GM12878 (cell line): ENCODE data around the gene KCNN3. TPM values are rescaled to one million over a fixed set of nuclear protein-coding genes. Genes with fewer than 3 reads are reported as not detected.

Experiments used
- ATAC-seq: fragments of 200-7000 bp; cut with Tn5 transposase; 3 replicates; pipeline ENCODE4 v1.9.1; 2020; ENCODE audit warnings: mild to moderate bottlenecking, moderate library complexity
- BruUV-seq: library from RNA; stranded (reverse); fragments of 400-500 nt; replicated peaks from 2 replicates; lab custom pipeline; 2021; lab: Mats Ljungman, UMichigan
- CTCF ChIA-PET: fragments of 300-600 bp; sonication (Branson Sonifier 250); formaldehyde crosslinking; extraction: SDS; loops from one replicate; lab custom pipeline; 2021; ENCODE audit warnings: inconsistent platforms; lab: Yijun Ruan, JAX
- POLR2A ChIA-PET: fragments of 350-600 bp; formaldehyde crosslinking; extraction: SDS; loops from one replicate; lab custom pipeline; 2021; ENCODE audit warnings: inconsistent platforms; lab: Charles Lee
- RAD21 ChIA-PET: fragments of 300-600 bp; sonication (Branson Sonifier 250); formaldehyde crosslinking; loops from one replicate; lab custom pipeline; 2023; ENCODE audit warnings: antibody characterized with exemption; ENCODE audit not compliant: unreplicated experiment; lab: Charles Lee
- SMC1A ChIA-PET: fragments of 300-600 bp; sonication (Branson Sonifier 250); formaldehyde crosslinking; loops from one replicate; lab custom pipeline; 2023; ENCODE audit not compliant: unreplicated experiment, uncharacterized antibody; lab: Charles Lee
- DNase-seq: peaks from one replicate; pipeline ENCODE4 v3.0.0-alpha.2; 2011; ENCODE audit warnings: low read depth, low spot score
- FAIRE-seq: peaks from 3 replicates; lab custom pipeline; 2011; peaks lifted over from hg19 to GRCh38; lab: Jason Lieb, UNC
- H2AFZ ChIP-seq: 2 replicates; pipeline ENCODE4 v1.6.0; 2011; ENCODE audit warnings: low read depth, low read length, control low read depth; ENCODE audit not compliant: control insufficient read depth
- H3K27ac ChIP-seq: 2 replicates; pipeline ENCODE4 v1.5.1; 2011; ENCODE audit warnings: control low read depth; ENCODE audit not compliant: control insufficient read depth, insufficient read depth
- H3K27me3 ChIP-seq, 2 experiments: replicated peaks in 1 of 2; 2 replicates each; pipeline versions ENCODE4 v1.6.0 to v1.6.1; 2011; ENCODE audit warnings: low read length in 1 of 2; ENCODE audit not compliant: control insufficient read depth in 2 of 2, insufficient read depth in 2 of 2
- H3K36me3 ChIP-seq, 2 experiments: 2 replicates each; pipeline ENCODE4 v1.5.1; 2011; ENCODE audit warnings: low read length in 1 of 2; ENCODE audit not compliant: control insufficient read depth in 2 of 2, insufficient read depth in 2 of 2
- H3K4me1 ChIP-seq: 2 replicates; pipeline ENCODE4 v1.6.1; 2011; ENCODE audit warnings: mild to moderate bottlenecking, low read length, moderate library complexity, mixed read lengths; ENCODE audit not compliant: control insufficient read depth, insufficient read depth
- H3K4me2 ChIP-seq: 2 replicates; pipeline ENCODE4 v1.6.0; 2011; ENCODE audit warnings: control low read depth; ENCODE audit not compliant: control insufficient read depth, insufficient read depth
- H3K4me3 ChIP-seq: fragments of 200-600 bp; sonication (generic); 2 replicates; pipeline ENCODE4 v1.5.1; 2016
- H3K79me2 ChIP-seq: 2 replicates; pipeline ENCODE4 v1.6.0; 2011; ENCODE audit warnings: low read length; ENCODE audit not compliant: control insufficient read depth, insufficient read depth
- H3K9ac ChIP-seq: 2 replicates; pipeline ENCODE4 v1.8.0; 2011; ENCODE audit warnings: low read length, control low read depth, mixed read lengths; ENCODE audit not compliant: control insufficient read depth, insufficient read depth
- H3K9me3 ChIP-seq: replicated peaks from 3 replicates; pipeline ENCODE4 v1.5.1; 2011; ENCODE audit warnings: mild to moderate bottlenecking, low read length; ENCODE audit not compliant: control insufficient read depth, insufficient read depth
- H4K20me1 ChIP-seq: 2 replicates; pipeline ENCODE4 v1.6.0; 2011; ENCODE audit not compliant: control insufficient read depth, insufficient read depth
- IKZF2 ChIP-seq, 2 experiments: fragments of 450-650 bp; IDR thresholded peaks; 2 replicates each; pipeline ENCODE4 v1.6.1; 2017; ENCODE audit warnings: mild to moderate bottlenecking in 2 of 2, moderate library complexity in 2 of 2
- NRF1 ChIP-seq: conservative IDR thresholded peaks from 2 replicates; pipeline ENCODE4 v1.6.1; 2011; ENCODE audit warnings: mild to moderate bottlenecking, low read depth, low read length, improper control_type of control experiment
- PAX5 ChIP-seq: IDR thresholded peaks from 2 replicates; pipeline ENCODE4 v1.6.1; 2011; ENCODE audit warnings: low read depth, low read length, borderline replicate concordance
- SMC3 ChIP-seq: IDR thresholded peaks from 2 replicates; pipeline ENCODE4 v1.6.1; 2011; ENCODE audit warnings: low read length, improper control_type of control experiment, borderline replicate concordance
- TAF1 ChIP-seq: IDR thresholded peaks from 2 replicates; pipeline ENCODE4 v1.6.1; 2011; ENCODE audit warnings: mild to moderate bottlenecking, low read depth, low read length, borderline replicate concordance
- WGBS: methylation state at CpG from one replicate; pipeline ENCODE4 v1.1.6; 2016; ENCODE audit warnings: low lambda C conversion rate; ENCODE audit not compliant: insufficient replicate concordance, insufficient coverage; ENCODE audit errors: missing lambda C conversion rate; 5-methylcytosine and 5-hydroxymethylcytosine counted together
- in situ Hi-C: fragments of 300-500 bp; cut with MboI; formaldehyde crosslinking; loops from 9 replicates; pipeline ENCODE4 v1.14.3; 2018; ENCODE audit warnings: mixed read lengths
- intact Hi-C: fragments of 100-400 bp; cut with micrococcal nuclease; formaldehyde crosslinking; loops from one replicate; pipeline ENCODE4 v1.14.2; 2022; ENCODE audit not compliant: unreplicated experiment
- polyA plus RNA-seq, 11 experiments: library from polyadenylated mRNA; depleted of rRNA in 4 of 11; unstranded in 6 of 11; stranded (reverse) in 5 of 11; fragments of >200 nt; fragmentation: Nextera tagmentation in 4 of 11; fragmentation: Illumina TruSeq in 1 of 11; extraction: Ambion mirVana in 4 of 11; extraction: Trizol in 1 of 11; gene quantifications; 1 replicate in 1 of 11; 2 replicates in 10 of 11; pipeline versions ENCODE4 v1.2.1 to v1.2.3, GENCODE V29; 2011 to 2016; ENCODE audit warnings: inconsistent platforms in 2 of 11, missing spikeins in 2 of 11, low read depth in 1 of 11
- total RNA-seq, 4 experiments: library from RNA; depleted of rRNA in 3 of 4; stranded (reverse); fragments of >200 nt in 3 of 4; fragmentation: Illumina TruSeq in 1 of 4; extraction: Trizol in 1 of 4; gene quantifications; 2 replicates each; pipeline versions ENCODE4 v1.2.1 to v1.2.3, GENCODE V29; 2013 to 2021

KCNN3 gene
- total and polyA plus RNA-seq, 10 of the 15 experiments (the other 5 are each of a cell fraction or from before 2014, with no cell fraction given): 3.5 to 26.4 (median 14.9) TPM

DNA sequence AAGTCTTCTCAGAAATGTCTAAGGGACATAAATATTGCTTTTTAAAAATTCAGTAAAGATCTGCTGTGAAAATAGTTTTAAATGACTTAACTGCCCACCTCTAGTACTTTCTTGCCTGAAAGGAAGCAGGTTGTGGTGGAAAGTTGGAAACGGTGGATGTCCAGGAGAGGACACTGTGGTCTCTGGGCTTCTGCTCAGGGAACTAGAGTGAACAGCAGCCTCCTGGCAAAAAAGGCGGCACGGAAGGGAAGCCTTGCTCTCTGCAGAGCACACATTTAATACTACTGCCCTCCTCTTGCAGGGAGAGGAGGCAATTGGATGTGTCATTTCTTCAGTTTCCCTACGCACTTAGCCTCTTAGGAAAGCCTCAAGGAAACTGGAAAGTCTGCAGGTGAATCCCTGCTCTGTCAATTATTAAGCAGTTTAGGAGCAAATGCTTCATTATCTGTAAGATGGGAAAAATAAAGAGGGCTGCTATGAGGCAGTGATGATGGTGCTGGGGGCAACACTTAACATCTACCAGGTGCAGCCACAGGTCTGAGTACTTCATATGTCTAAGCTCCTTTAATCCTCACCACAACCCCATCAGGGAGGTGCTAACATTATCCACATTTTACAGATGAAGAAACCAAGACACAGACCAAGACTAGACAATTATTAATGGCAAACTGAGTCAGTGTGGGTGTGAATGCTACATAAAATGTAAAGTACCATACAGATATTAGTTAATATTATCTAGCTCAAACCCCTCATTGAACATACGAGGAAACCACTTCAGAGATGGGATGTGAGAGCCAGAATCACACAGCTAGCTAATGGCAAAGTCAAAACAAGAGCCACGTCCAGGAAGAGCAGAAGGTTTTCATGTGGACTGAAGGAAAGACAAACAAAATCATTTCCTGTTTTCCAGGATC lies 153.2 kb downstream of the KCNN3 start:
- ChIA-PET RAD21 (interaction anchor here (1.1 to 1.7 kb wide), 2 partner anchors 9 to 75 kb away, joined by 3 to 5 read pairs; no protein-coding TSS in a partner anchor), SMC1A (interaction anchor here (1.1 to 2.2 kb wide), 7 partner anchors 11 to 228 kb away, joined by 3 to 4 read pairs (median 3); partner anchors contain the start of gene PMVK), CTCF (interaction anchor here (0.7 to 1.5 kb wide), 4 partner anchors 19 to 157 kb away, joined by 3 to 6 read pairs (median 4); no protein-coding TSS in a partner anchor), POLR2A (no interaction called here)
- peaks cover 6% of the 10 kb centered on the region for H3K4me1 ChIP-seq
- no peak overlapping the region for H3K9ac ChIP-seq
- H3K79me2 ChIP-seq: no peaks in the 10 kb centered on the region
- no peak for FAIRE-seq
- peaks cover 3 to 10% of the 10 kb centered on the region in 2 experiments; a peak in 3 of 4 replicates for H3K36me3 ChIP-seq
- no peak overlapping the region for H3K4me3 ChIP-seq
- in situ Hi-C loops (no loop called here), intact Hi-C loops (no loop called here)
- TF ChIP-seq SMC3: no peak
- TF ChIP-seq IKZF2 (IDR thresholded peaks at IDR 0.05): 0 out of 4 replicates have a peak, but pooled peaks of 1 of the 2 experiments have one; percentile 12
- TF ChIP-seq PAX5: no peak
- TF ChIP-seq TAF1: no peak
- TF ChIP-seq NRF1: no peak
- H3K4me2 ChIP-seq: no peak overlapping the region
- no peak overlapping the region for H3K27ac ChIP-seq
- BruUV-seq: no TSS peak
- no peaks in the 10 kb centered on the region; the same call in 2 of the 3 replicates for H3K9me3 ChIP-seq
- no peaks in the 10 kb centered on the region for H4K20me1 ChIP-seq
- no peak for DNase-seq
- WGBS: 73% methylated on average over 6 of the region's 6 CpGs
- H3K27me3 ChIP-seq: no peaks in the 10 kb centered on the region
- H2AFZ ChIP-seq: no peak overlapping the region
- peak; percentile 43 for ATAC-seq
